Measurements from ENCODE around the gene HOXC13. TPM values are rescaled to one million over a fixed set of nuclear protein-coding genes. Genes with fewer than 3 reads are reported as not detected.

The HOXC13 gene
- polyA plus RNA-seq, 1 donor (not counting 4 experiments of a cell fraction or from before 2014, with no cell fraction given): 4.8 TPM

DNA sequence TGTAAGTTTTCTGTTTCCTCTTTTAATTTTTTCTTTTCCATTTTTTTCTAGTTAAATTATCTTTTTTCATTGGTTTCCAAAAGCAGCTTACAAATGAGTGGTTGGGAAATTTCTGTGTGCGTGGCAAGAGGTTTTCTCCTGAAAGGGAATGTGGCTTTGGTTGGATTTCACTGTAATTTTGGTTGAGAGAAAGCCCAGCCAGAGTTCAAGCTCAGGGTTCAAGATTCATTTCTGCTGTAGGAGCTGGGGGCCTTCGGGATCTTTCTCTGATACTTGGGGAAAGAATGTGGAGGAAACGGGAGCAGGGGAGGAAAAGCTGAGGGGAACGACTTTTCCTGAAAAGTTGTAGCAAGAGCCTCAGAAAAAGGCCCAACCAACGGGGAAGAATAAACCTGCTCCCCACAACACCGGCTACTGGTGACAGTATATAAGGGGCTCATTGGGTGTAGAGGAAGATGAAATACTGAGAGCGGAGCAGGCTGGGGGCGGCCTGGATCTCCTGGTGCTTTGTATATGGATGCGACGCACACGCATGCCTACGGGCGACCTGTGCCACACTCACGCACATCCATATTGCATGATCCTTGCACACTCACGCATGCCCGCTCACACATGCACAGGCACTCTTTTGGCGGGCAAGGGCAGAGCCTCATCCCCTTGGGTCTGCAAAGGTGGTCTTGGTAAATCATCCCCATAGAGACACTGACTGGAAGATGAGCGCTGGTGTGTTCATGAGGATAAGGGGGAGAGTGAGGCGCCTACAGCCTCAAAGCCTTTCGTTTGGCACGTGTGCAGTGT, 48.3 kb downstream of the HOXC13 start:
- Histone ChIP-seq H3K9me3 (ENCODE audit: control insufficient read depth, low read depth, low read length) (no peaks in the 10 kb centered on the region), H3K79me2 (ENCODE audit: control insufficient read depth, insufficient read depth, low read length) (peaks cover 78% of the 10 kb centered on the region), H3K4me1 (ENCODE audit: control insufficient read depth, extremely low read depth, insufficient read depth, low read length) (peaks cover 33% of the 10 kb centered on the region), H4K20me1 (ENCODE audit: control insufficient read depth, extremely low read depth, insufficient read depth, low read length) (no peaks in the 10 kb centered on the region), H3K9me1 (ENCODE audit: control insufficient read depth, extremely low read depth, insufficient read depth, low read length) (no peaks in the 10 kb centered on the region), H3K27ac (ENCODE audit: control insufficient read depth, insufficient read depth, low read length) (peak overlapping the region; percentile 83), H3K27me3 (ENCODE audit: control insufficient read depth, extremely low read depth, insufficient read depth, low read length) (no peaks in the 10 kb centered on the region), H3K9ac (ENCODE audit: control insufficient read depth, extremely low read depth, insufficient read depth, low read length) (peak overlapping the region; percentile 90), H3K4me3 (ENCODE audit: control insufficient read depth in 2 of 3, extremely low read depth in 1 of 3, insufficient read depth in 2 of 3, low read depth in 1 of 3, low read length in 3 of 3) (peak overlapping the region; percentile 73 to 91 (median 90)), H3K36me3 (ENCODE audit: control insufficient read depth in 2 of 2, extremely low read depth in 1 of 2, insufficient read depth in 2 of 2, low read length in 2 of 2) (peaks cover 0 to 2% of the 10 kb centered on the region in 2 experiments), H2AFZ (ENCODE audit: control insufficient read depth, low read length) (no peak overlapping the region), H3K4me2 (ENCODE audit: control insufficient read depth, extremely low read depth, insufficient read depth, low read depth, low read length) (peak overlapping the region; percentile 94)
- DNase-seq (ENCODE audit: low read depth, low spot score) (no peak), FAIRE-seq (peak; percentile 13)
- TF ChIP-seq, protein P1, sequence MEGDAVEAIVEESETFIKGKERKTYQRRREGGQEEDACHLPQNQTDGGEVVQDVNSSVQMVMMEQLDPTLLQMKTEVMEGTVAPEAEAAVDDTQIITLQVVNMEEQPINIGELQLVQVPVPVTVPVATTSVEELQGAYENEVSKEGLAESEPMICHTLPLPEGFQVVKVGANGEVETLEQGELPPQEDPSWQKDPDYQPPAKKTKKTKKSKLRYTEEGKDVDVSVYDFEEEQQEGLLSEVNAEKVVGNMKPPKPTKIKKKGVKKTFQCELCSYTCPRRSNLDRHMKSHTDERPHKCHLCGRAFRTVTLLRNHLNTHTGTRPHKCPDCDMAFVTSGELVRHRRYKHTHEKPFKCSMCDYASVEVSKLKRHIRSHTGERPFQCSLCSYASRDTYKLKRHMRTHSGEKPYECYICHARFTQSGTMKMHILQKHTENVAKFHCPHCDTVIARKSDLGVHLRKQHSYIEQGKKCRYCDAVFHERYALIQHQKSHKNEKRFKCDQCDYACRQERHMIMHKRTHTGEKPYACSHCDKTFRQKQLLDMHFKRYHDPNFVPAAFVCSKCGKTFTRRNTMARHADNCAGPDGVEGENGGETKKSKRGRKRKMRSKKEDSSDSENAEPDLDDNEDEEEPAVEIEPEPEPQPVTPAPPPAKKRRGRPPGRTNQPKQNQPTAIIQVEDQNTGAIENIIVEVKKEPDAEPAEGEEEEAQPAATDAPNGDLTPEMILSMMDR (optimal IDR thresholded peaks at IDR 0.05 in 1 of 3, IDR thresholded peaks at IDR 0.05 in 1 of 3, conservative IDR thresholded peaks at IDR 0.05 in 1 of 3; ENCODE audit: extremely low read depth in 1 of 3, insufficient read depth in 2 of 3, low read length in 3 of 3): no peak
- TF ChIP-seq EZH2 (IDR thresholded peaks at IDR 0.05; ENCODE audit: low read length): no peak
- dilution Hi-C loops (cut with MboI; ENCODE audit: extremely low pct_ligation_motif_present, low sequenced_read_pairs): no loop called here

DNA sequence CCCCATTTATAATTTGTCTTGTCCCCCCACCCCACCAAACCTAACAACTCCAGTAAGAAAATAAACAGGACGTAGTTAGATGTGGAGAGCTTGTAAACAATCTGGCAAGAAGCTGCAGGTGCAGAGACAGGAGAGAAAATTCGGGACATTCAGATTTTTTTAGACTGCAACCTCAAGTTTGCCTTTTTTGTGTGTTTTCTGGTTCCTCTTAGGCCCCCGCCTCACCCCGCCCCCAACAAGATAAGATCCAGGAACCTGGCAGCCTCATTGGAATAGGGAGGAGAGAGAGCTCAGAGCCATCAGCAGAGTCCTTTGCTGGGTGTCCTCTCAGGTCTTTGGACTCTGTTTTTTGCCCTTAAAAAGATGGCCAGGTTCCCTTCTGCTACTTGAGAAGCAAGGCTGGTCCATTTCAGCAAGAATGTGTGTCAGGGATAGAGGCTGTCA, 49.2 kb downstream of the HOXC13 start:
- Histone ChIP-seq H3K36me3 (ENCODE audit: control insufficient read depth in 2 of 2, extremely low read depth in 1 of 2, insufficient read depth in 2 of 2, low read length in 2 of 2) (peaks cover 0 to 2% of the 10 kb centered on the region in 2 experiments), H3K27me3 (ENCODE audit: control insufficient read depth, extremely low read depth, insufficient read depth, low read length) (no peaks in the 10 kb centered on the region), H3K9me3 (ENCODE audit: control insufficient read depth, low read depth, low read length) (no peaks in the 10 kb centered on the region), H3K4me2 (ENCODE audit: control insufficient read depth, extremely low read depth, insufficient read depth, low read depth, low read length) (peak overlapping the region; percentile 94), H2AFZ (ENCODE audit: control insufficient read depth, low read length) (no peak overlapping the region), H3K9me1 (ENCODE audit: control insufficient read depth, extremely low read depth, insufficient read depth, low read length) (no peaks in the 10 kb centered on the region), H3K79me2 (ENCODE audit: control insufficient read depth, insufficient read depth, low read length) (peaks cover 82% of the 10 kb centered on the region), H3K9ac (ENCODE audit: control insufficient read depth, extremely low read depth, insufficient read depth, low read length) (no peak overlapping the region), H3K4me3 (ENCODE audit: control insufficient read depth in 2 of 3, extremely low read depth in 1 of 3, insufficient read depth in 2 of 3, low read depth in 1 of 3, low read length in 3 of 3) (peak overlapping the region in 2 of 3 experiments; percentile 73 to 91), H4K20me1 (ENCODE audit: control insufficient read depth, extremely low read depth, insufficient read depth, low read length) (no peaks in the 10 kb centered on the region), H3K27ac (ENCODE audit: control insufficient read depth, insufficient read depth, low read length) (no peak overlapping the region), H3K4me1 (ENCODE audit: control insufficient read depth, extremely low read depth, insufficient read depth, low read length) (peaks cover 33% of the 10 kb centered on the region)
- FAIRE-seq (no peak), DNase-seq (ENCODE audit: low read depth, low spot score) (no peak)
- TF ChIP-seq EZH2 (IDR thresholded peaks at IDR 0.05; ENCODE audit: low read length): no peak
- TF ChIP-seq, protein P1 (optimal IDR thresholded peaks at IDR 0.05 in 1 of 3, IDR thresholded peaks at IDR 0.05 in 1 of 3, conservative IDR thresholded peaks at IDR 0.05 in 1 of 3; ENCODE audit: extremely low read depth in 1 of 3, insufficient read depth in 2 of 3, low read length in 3 of 3): no peak
- dilution Hi-C loops (cut with MboI; ENCODE audit: extremely low pct_ligation_motif_present, low sequenced_read_pairs): no loop called here

Measured in keratinocyte (primary cell).